ENCODE data around the gene PLXNA2.

Gene PLXNA2

DNA sequence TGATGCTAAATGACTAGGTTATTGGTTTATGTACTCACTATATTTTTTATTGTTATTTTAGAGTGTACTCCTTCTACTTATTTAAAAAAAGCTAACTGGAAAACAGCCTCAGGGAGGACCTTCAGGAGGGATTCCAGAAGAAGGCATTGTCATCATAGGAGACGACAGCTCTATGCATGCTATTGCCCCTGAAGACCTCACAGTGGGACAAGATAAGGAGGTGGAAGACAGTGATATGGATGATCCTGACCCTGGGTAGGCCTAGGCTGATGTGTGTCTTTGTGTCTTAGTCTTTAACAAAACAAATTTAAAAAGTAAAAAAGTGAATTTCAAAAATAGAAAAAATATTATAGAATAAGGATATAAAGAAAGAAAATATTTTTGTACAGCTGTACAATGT, 177.6 kb downstream of the PLXNA2 start:
- no peak for DNase-seq (ENCODE audit: low spot score)

DNA sequence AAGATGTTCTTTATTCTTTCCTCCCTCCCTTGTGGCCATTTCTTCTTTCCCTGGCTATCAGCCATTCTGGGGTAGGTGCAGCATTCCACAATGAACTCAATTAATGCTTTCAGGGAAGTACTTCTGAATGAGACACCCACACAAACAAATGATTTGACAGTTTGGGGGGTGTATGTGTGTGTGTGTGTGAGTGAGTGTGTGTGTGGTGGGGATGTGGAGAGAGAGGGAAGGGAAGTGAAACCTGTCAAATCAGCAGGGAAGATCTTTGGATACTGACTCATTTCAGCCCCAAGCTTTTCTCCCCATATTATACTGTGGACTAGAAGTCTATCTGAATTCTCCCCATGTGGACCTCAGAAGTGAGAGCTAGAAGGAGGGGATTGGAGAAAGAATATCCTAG, 178.3 kb downstream of the PLXNA2 start:
- no peak for DNase-seq (ENCODE audit: low spot score)

DNA sequence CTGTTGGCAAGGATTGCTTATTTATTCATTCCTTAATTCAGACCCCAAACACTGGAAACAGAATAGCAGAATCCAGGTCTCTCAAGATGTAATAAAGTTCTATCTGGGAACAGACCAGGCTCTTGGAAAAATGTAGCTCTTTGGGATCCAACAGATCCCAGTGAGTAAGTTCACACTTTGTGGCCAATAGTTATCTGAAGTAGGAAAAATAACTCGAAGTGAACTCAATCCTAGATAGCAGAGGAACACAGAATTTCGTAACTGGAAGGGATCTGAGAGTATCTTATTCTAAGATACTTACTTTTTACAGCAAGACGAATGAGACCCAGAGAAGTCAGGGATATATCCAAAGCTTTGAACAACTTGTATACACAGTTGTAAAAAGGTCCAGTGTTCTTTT, 182.6 kb downstream of the PLXNA2 start:
- DNase-seq (ENCODE audit: low spot score): no peak

DNA sequence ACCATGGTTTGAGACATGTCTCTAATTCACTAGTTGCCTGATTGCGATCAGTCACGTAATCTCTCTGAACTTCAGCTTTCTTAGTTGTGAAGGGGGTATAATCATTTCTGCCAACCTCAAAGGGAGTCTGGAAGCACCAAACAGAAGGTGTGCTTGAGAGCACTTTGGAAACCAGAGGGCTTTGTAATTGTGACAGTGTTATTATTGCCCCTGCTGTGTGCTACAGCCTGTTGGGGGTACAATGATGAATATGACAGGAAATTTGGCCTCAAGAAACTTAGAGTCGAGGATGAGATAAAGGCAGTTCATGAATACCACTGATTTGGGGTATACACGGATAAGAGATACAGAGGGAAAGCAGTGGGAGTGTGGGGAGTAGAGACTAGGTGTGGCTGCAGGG, 183.1 kb downstream of the PLXNA2 start:
- DNase-seq (ENCODE audit: low spot score): no peak

DNA sequence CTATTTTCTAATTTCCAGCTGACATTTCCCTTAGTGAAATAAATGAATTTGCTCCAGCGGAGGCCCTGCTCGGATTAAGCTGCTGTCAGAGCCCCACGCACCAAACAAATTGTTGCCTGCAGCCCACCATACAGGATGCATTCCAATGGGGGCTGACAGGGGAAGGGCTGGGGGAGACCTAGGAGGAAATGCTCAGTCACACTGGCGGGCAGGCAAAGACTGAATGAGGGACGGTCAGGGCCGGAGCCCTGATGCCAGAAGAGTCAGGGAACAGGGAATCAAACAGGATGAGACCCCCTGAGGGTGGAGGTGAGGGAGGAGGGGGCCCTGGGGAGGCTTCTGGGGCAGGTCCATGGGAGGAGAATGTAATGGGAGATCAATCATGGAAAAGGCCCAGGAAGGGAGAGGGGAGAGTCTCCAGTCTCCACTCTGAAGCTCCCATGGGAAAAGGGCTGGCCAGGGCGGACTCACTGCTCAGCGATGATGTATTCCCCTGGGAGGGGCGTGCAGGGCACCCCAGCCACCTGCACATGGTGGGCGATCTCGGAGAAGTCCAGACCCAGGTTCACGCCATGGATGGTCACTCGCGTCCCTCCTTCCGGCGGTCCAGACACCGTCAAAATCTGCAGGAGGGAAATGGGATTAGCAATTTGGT, 183.8 kb downstream of the PLXNA2 start:
- DNase-seq (ENCODE audit: low spot score): no peak

DNA sequence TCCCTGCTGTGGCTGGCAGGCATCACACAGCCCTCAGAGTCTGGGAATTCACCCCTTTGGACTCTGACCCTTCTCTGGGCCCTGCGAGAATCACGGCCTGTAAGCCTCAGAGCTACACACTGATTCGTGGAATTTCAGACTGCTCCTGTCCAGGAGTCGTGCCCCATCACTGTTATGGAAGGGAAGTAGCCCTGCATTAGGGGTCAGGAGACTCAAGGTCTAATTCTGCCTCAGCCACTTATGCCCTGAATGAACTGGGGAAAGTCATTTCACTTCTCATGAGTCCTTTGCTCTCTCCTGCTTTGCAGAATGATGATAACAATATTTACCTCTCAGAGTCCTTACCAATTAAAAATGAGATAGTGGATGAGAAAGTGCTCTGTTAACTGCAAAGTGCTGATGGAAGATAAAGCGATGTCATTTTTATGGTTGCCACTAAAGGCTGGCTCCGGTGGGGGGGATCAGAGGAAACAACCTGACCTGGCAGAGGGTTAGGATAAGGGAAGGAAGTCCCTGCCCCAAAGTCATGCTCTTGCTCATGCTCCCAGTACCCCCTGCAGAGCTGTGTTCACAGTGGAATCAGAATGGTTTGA, 184.7 kb downstream of the PLXNA2 start:
- DNase-seq (ENCODE audit: low spot score): no peak

DNA sequence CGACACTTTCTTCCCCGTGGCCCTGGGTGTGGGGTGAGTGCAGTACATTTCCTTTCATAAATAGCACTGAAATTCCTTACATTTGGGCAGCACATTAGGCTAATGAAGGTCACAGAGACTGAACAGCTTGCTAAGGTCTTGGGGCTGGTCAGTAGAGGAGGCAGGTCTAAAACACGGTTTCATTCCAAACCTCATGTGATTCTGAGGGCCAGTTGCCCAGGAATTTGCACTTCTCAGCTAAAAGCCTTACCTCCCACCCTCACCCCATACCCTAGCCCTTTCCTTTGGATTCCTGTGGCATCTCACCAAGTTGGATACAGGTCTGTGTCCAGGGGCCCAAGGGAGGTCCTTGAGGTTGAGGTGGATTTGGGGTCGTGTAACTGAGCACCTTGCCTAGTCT, 185.4 kb downstream of the PLXNA2 start:
- no peak for DNase-seq (ENCODE audit: low spot score)

DNA sequence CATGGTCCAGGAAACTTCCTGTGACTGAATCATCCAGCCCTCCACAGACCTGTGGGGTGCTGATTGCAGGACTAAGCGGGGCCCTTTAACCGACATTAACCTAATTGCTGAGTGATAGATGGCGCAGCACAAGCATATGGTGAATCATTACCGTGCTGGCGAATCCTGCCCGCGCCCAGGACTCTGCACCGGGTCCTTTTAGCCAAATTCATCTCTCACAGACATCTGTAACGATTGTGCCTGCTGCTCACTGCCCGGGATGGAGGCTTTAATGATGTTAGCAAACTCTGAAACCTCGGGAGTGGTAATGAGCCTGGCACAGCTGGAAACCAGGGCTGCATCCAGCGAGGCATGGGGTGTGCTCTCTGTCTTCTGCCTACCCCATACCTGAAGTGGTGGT, 185.9 kb downstream of the PLXNA2 start:
- DNase-seq (ENCODE audit: low spot score): no peak

DNA sequence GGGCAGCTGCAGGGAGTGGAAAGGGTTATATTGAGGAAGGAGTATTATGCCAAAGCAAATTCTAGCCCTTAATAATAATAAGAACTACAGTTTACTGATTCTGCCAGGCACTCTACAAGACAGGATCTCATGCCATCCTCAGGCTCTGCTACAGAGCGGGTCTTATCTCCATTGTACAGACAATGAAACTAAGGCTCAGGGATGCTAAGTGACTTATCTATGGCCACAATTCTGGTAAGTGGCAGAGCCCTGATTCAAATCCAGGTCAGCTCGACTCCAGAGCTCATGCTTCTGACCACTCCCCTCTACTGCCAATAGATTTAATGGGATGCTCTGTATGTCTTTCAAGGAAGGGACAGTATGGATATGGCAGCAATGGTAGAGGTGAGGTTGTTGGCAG, 187.1 kb downstream of the PLXNA2 start:
- no peak for DNase-seq (ENCODE audit: low spot score)

DNA sequence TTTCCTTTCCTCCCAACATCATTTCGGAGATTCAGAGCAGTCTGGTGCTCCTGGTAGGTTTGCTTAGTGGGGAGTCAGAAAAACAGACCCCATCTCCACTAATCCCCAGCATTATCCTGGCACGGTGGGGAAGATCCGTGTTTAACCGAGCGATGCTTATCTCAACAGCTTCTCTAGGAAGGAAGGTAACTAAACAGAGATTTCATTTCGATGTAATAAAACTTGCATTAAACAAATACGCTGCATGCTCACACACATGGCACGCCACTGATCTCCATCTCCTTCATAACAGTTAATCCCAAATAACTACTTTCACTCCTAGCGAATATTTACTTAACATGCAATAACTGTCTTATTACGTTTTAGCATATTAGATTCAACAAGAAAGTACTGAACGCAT, 188.6 kb downstream of the PLXNA2 start:
- DNase-seq (ENCODE audit: low spot score): no peak

DNA sequence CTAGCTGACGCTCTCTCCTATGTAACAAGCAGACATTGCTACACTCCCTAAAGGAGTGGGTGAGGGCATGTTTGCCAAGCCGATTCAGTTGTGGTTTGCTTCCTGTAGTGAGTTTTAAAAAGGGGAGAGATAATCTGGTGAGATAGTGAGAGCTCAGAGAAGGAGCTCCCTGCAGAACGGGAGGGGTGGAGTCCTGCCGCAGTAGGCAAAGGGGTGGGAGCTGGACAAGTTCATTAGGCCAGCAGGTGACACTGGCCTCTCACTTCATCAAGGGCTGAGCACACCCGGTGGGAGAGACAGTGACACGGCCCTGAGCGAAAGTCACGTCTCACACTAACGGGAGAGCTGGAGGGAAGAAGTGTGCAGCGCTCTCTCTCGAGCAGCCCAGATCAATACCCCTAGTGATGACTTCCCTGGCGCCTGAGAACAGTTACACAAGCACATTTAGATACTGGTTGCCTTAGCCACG, 189.2 kb downstream of the PLXNA2 start:
- DNase-seq (ENCODE audit: low spot score): no peak

DNA sequence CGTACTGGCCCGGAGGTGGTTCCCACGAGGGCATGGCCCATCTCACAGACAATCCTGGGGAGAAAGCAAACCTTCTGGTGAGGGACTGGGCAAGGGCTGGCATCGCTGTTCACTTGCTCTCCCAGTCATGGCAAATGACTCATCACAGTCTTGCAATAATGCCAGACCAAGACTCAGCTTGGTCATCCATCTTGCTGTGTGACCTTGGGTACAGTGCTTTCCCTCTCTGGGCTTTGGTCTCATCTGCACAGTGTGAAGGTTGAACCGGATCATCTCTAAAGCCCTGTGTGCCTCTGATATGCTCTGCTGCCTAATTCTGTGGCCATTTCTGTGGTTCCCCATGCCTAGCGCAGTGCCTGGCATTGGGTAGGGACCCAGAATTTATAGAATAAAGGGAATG, 189.7 kb downstream of the PLXNA2 start:
- peak; percentile 10 for DNase-seq (ENCODE audit: low spot score)

DNA sequence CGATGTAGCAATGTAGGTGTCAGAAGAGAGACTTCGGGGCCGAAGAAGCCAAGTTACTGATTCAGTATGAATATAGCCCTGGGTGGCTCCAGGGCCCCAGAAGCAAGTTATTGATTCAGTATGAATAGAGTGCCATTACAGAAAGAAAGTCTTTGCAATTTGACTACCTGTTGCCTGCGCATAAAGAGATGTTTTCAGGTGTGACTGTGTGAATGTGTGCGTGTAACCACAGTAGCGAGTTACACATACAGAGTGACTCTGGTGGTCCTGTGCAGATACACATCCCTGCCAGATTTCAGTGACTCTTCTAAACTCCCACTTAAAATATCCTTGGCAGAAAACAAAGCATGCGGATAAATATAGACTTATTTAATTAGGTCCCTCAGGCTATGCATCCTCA, 190.5 kb downstream of the PLXNA2 start:
- no peak for DNase-seq (ENCODE audit: low spot score)

DNA sequence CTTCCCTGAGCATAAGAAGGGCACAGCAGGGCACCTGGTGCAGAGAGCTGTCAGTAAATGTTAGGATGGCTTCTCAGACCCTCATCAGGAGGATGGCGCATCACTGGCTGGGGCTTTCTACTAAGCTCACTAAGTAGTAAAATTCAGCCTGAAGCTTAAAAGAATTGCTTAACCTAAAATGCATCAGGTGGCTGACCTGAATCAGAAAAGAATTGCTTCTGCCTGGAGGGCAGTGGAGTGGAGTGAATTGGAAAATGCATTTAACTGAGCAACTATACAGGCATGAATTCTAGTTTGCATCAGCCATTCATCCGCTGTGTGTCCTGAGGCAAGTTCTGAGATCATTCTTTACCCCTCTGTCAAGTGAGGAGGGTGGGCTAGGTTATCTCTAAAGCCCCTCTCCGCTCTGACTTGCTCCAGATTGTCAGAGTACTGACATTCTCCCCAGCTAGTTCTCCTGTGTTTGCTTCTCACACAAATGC, 191.2 kb downstream of the PLXNA2 start:
- DNase-seq (ENCODE audit: low spot score): no peak

DNA sequence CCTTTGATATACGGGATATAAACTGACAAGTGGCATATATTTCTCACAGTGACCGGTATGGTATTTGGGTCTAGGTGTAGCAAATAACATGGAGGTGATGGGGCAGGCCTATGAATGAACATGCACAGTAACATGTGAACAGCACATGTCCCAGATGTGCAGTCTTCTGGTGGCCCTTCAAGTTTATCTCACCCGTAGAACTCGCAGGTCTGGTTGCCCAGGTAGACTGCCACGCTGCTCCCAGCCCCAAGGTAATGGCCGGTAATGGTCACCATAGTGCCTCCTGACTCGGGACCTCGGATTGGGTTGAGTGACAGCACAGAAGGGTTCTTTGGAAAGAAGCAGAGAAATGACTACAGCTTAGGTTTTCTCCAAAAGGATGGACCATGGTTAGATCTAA, 192.0 kb downstream of the PLXNA2 start:
- DNase-seq (ENCODE audit: low spot score): no peak

DNA sequence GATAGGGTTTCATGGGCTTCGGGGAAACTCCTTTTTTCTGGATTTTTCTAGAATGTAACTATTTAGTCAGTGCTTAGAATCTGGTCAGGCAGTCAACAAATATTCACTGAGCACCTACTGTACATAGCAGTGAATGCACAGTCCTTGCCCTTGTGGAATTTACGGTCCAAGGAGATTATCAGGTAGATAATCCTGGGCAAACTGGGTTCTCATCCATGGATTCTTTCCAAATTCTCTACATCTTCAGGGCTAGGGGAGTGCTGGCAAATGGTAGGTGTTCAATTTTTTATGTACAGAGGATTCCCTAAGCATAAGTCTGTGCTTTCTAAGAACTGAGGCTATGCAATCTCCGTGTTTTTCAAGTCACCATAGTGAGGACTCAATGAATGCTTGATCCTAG, 192.5 kb downstream of the PLXNA2 start:
- no peak for DNase-seq (ENCODE audit: low spot score)

DNA sequence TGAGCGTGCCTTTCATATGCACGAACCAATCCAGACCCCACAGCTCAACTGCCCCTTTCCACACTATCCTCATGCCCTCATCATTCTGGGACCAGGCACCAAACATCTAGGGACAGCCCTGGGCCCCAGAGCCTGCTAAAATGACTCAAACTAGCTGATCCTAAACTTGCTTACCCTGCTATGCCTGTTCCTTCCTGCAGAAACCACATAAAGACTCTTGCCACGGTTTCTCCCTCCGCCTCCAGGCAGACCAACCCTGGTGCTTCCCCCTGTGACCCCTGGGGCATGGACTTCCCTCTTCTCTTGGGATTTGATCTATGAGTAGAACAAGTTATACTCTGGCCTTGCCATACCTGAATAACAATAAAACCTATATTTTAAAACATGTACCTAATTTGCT, 195.3 kb downstream of the PLXNA2 start:
- no peak for DNase-seq (ENCODE audit: low spot score)

DNA sequence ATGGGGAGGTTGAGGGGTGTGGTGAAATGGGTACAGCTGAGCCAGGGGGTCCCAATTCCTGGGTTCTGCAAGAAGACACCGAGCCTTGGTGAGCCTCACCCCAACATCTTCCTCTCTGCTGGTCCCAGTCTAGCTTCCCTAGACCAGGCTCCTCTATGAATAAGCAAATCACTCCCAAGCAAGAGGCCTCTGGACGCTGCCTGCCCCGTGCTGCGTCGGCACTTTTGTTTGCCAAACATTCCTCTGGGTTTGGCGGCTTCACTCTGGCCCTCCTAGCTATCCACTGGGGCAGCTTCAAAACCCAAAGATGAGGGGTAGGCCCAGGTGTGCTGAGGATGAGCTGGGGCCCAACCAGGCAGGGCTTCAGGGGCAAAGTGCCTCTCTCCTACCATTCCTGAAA, 196.2 kb downstream of the PLXNA2 start:
- no peak for DNase-seq (ENCODE audit: low spot score)

DNA sequence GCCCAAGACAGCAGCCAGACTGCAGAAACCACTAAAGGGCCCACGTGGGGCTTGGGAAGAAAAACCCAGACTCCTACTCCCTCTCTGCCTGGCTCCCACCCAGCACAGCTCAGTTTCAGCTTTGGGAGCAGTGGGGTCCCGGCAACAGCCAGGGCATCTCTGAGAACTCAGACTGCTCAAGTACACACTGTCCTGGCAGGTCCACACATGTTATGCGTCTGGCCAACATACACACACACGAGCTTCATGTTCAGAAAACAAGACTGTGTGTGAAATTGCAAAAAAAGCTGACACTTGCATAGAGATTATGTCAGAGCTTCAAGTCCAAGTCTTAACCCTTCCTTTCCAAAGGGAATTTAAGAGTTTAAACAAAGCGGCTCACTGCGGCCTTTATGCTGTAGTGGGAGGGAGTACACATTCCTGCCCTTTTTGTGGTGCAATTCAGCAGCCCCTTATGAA, 196.7 kb downstream of the PLXNA2 start:
- DNase-seq (ENCODE audit: low spot score): no peak

DNA sequence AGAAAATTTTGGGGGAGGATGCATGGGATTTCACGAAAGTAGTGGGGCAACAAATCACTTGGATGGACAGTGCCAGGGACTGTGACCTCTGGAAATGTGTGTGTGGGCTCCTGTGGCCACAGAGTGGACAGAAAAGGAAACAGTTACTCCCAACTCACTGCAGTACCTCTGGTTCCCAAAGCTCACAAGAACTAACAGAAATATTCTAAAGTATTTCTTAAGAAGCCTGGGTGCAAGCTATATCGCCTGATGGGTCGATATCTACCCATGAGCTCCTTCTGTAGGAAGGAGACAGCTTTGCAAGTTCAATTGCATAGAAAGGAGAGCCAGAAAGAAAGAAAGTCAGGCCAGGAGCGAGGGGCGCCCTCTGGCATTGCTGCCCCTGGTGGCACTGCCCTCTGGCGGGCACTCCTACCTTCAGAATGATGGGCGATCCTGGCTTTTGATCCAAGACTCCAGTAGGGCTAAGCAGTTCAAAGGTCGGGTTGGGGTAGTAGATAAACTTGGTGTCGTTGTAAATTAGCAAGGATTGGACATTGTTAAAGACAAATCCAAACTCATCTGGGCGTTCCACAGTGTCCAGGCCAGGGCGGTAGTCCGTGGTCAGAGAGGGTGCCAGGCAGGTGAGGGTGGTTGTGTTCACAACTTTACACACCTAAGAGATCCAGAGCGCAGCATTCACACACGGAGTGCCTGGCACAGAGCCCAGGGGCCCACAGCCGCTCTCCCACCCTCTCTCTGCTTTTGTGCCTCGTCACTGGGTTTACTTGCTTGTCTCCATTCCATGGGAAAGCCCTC, 198.5 kb downstream of the PLXNA2 start:
- DNase-seq (ENCODE audit: low spot score): no peak

DNA sequence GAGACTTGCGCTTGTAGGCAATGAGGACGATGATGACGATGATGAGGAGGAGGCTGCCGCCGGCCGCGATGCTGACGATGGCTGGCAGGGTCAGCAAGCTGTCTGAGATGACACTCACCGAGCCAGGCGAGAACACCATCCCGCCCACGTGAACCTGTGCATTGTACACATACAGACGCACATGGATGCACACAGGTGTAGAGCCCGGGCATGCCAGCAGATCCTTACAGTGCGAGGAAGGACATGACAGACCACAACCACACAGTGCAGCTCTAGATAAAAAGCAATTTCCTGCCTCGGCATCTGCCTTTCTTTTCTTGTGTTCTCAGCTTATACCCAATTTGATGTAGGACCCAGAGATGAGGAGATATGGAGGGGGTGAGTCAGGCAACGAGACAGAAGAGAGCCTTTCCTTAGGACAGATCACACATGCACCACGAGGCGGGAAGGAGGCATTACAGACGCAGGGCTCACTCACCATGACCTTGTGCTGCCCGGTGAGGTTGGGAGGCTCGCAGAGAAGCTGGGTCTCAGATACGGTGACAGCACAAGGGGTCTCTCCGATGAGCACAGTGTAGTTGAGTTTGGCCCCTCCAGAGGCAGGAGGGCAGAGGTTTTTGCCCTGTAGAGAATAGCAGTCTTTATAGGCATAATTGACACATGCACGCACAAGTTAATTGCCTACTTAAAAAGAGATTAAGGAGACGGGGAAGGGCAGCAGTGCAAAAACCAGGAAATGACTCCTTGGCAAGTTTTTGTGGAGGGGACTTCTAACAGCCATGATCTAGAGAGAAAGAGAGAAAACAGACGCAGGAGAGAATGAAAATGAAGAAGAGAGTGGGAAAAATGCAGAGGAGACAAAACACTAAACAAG, 199.4 kb downstream of the PLXNA2 start:
- no peak for DNase-seq (ENCODE audit: low spot score)

DNA sequence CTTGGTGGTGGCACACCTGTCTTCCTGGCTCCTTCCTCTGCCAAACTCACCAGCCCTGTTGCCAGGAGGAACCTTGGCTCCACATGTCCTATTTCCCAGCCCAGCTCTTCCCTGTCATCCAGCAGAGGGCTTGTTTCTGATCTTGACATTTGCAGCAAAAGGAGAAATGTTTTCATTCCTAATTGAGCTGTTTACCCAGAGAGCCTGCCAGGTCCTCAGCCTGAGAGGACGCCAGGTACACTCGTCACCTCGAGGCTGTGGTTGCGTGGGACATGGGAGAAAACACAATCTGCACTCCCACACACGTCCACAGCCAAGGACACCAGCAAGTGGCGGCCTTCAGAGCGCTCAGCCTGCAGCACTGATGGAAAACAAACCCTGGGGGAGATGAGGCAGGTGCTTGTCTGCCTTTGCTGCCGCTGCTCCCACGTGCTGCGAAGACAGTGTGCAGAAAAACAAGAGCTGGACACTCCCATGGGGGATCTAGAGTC, 200.4 kb downstream of the PLXNA2 start:
- DNase-seq (ENCODE audit: low spot score): no peak

Data from RKO (cell line).